ENCODE data around the gene ADAMTSL4.
A peak's percentile ranks its signal among the peaks of the same experiment; 100 is the strongest.
"Not testable (repeated sequence)": the region's sequence is repeated elsewhere in the genome, so short reads cannot be mapped to it uniquely, and the experiment has no call there.

The ADAMTSL4 gene

DNA sequence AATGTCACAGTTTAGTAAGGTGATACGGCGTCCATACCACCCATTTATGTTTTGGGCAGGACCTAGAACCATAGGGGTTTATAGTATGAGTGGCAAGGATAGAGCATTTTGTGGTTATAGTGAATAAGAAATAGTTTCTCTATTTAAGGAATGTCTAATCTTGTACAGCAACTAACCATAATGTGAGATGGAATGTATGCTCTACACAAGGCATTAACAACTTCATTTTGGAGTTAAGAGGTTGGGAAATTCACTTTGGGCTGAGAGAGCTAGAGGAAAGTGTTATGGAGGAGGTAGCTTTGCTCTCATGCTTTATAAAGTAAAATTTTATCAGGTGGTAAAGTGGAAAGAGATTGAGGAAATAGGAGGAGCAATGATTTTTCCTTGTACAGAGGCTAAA is 33.2 kb downstream of the ADAMTSL4 start:
- DNase-seq (ENCODE audit: low spot score), result no peak

DNA sequence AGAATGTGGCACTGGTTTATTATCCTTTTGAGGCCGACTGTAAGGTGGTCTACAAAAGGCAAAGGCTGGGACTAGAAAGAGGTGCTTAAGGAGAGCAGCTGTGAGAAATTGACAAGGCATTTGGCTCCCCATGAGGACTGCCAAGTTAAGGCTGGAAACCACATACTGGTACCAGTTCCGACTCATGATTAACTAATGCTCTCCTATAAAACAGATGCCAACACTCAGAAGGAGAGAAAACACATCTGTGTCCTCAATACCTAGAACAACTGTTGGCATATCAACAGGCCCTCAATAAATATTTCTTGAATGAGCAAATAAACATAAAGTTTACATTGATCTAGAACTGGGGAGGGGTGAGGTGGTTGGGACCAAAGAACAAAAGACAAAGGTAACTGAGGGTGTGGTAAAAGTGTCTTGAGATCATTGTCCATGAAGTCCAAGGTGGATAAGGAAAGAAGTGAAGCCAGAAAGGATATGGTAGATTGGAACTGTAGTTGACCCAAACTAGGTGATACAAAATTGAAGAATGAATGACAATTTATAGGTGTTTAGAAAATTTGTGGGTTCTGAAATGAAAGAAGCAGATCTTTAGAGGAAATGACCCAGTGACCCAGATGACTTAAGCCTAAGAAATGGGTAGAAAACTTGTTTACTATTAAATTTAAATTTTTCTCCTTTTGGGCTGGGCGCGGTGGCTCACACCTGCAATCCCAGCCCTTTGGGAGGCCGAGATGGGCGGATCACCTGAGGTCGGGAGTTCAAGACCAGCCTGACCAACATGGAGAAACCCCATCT is 47.1 kb downstream of the ADAMTSL4 start:
- peak; percentile 75 for DNase-seq (ENCODE audit: low spot score)

DNA sequence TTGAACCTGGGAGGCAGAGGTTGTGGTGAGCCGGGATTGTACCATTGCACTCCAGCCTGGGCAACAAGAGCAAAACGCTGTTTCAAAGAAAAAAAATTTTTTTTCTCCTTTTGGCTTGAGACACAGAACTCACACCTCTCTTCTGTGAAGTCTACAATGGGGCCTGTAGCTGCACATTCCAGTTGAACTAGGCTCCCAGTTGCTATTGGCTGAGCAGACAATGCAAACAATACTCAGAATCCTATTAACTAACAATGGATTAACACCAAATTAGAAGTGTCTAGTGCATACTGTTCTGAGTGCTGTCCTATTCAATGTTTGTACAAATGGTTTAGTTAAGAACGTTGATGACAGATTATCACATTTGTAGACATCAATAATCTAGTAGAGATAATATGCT is 47.8 kb downstream of the ADAMTSL4 start:
- no peak for DNase-seq (ENCODE audit: low spot score)

DNA sequence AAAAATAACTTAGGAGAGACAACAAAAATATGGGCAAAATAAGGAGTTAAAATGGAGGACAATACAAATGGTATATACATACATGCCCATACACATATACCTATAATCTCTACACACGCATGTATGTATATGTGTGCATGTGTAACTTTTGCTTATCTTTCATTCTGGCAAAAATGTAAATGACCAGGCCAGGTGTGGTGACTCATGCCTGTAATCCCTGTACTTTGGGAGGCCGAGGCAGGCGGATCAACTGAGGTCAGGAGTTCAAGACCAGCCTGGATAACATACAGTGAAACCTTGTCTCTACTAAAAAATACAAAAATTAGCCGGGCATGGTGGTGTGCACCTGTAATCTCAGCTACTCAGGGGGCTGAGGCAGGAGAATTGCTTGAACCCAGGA is 49.1 kb downstream of the ADAMTSL4 start:
- not testable (repeated sequence) for DNase-seq (ENCODE audit: low spot score)

DNA sequence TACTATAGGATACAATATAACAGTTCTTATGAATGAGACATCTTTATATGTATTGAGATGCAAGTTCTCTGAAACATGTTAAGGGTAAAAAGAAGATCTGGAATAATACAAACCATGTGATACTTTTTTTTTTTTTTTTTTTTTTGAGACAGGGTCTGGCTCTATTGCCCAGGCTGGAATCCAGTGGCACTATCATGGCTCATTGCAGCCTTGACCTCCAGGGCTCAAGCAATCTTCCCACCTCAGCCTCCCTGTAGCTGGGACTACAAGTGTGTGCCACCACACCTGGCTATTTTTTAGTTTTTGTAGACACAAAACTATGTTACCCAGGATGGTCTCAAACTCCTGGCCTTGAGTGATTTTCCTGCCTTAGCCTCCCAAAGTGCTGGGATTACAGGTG is 52.3 kb downstream of the ADAMTSL4 start:
- DNase-seq (ENCODE audit: low spot score), result no peak

DNA sequence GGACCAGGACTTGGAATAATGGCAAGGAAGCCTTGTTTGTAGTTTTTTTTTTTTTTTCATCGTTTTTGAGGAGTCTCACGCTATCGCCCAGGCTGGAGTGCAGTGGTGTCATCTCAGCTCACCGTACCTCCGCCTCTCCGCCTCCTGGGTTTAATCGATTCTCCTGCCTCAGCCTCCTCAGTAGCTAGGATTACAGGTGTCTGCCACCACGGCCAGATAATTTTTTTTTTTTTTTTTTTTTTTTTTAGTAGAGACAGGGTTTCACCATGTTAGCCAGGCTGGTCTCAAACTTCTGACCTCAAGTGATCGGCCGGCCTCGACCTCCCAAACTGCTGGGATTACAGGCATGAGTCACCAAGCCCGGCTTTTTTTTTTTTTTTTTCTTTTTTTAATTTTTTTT is 53.2 kb downstream of the ADAMTSL4 start:
- DNase-seq (ENCODE audit: low spot score), result not testable (repeated sequence)

DNA sequence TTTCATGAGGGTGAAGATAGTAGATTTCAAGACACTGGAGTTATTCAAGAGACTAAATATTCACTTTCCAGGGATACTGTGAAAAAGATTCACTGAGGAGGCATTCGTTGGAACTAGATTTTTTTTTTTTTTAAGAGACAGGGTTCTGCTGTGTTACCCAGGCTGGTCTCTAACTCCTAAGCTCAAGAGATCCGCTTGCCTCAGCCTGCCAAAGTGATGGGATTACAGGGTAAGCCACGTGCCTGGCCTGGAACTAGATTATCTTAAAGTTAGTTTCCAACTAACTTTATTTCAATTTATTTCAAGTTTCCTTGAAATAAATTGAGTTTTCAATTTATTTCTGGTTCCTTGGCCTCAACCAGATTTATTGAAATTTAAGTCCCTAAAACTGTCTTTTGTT is 54.5 kb downstream of the ADAMTSL4 start:
- DNase-seq (ENCODE audit: low spot score), result no peak

DNA sequence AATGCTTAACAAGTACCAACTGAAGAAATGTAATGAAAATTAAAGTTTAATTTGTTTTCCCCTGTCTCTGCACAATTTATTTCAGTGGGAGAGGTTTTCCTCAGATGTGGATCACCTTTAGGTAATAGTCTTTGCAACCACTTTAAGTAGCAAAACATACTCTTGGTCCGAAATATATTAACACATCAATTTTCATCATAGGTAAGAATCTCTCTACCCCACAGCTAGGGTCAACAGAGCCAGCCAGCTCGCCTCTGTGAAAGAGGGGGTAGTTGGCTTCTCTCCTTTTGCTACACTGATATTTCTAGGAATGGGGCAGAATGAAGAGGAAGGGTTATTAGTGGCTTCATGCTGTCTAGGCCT is 55.0 kb downstream of the ADAMTSL4 start:
- DNase-seq (ENCODE audit: low spot score), result no peak

DNA sequence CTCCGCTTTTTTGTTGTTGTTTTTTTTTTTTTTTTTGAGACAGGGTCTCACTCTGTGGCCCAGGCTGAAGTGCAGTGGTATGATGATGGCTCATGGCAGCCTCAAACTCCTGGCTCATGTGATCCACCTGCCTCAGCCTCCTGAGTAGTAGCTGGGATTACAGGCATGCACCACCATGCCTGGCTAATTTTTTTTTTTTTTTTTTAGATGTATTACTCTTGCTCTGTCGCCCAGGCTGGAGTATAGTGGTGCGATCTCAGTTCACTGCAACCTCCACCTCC is 56.2 kb downstream of the ADAMTSL4 start:
- not testable (repeated sequence) for DNase-seq (ENCODE audit: low spot score)

DNA sequence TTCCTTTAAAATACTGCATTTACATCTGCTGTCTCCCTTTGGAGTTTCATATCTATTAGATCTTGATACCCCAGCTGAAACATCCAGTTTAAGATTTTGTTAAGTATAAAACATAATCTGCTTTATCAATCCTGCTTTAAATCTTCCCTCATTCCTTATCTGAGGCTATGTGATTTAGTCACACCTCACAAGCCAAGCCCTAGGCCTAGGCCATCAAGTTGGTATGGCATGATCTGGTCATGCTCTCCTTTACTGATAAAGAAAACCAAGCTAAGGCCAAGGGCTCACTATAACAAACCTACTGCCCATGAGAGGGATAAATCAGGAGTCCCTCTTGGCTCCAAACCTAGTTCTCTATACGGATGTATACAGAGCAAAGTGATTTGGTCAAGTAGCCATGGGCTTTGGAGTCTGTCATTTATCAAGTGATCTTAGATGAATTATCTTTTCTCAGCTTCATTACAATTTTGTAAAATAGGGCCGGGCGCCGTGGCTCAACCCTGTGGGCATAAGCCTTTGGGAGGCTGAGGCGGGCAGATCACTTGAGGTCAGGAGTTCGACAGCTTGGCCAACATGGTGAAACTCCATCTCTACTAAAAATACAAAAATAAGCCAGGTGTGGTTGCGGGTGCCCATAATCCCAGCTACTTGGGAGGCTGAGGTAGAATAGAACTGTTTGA is 57.4 kb downstream of the ADAMTSL4 start:
- no peak for DNase-seq (ENCODE audit: low spot score)

DNA sequence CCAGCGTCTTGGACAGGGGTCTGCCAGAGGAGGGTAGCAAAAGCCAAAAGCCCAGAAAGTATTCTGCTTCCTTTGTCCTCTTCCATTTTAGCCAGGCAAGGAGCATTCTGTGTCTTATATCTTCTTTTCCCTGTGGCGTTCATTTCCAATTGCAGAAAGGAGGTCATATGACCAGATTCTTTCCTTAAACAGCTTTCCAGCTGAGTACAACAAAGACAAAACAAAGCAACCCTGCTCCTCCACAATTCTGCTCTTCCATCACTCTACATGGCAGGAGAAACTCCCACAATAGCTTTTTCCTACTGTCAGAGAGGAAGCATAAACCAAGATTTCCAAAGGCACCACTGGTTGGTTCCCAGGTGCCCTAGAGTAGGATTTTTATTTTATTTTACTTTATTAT is 60.5 kb downstream of the ADAMTSL4 start:
- DNase-seq (ENCODE audit: low spot score), result no peak

All from AG08396 (cell line).